Activated T-helper 17 cell treated with anti-CD3 and anti-CD28 coated beads, Interleukin-2, amount 50 U/mL, for 72 hours (primary cell): ENCODE measurements around the gene KIF3A. TPM values are rescaled to one million over a fixed set of nuclear protein-coding genes. Genes with fewer than 3 reads are reported as not detected.
A peak's percentile ranks its signal among the peaks of the same experiment; 100 is the strongest.
"Not testable (repeated sequence)": the region's sequence is repeated elsewhere in the genome, so short reads cannot be mapped to it uniquely, and the experiment has no call there.

Source experiments
- ATAC-seq: fragments of 150-1000 bp; cut with Tn5 transposase; replicated peaks from 2 replicates; pipeline ENCODE4 v1.10.0; 2021; ENCODE audit warnings: mild to moderate bottlenecking, moderate library complexity
- H3K27ac Mint-ChIP-seq: one replicate; pipeline ENCODE4 v1.8.0; 2022; ENCODE audit warnings: mixed read lengths
- H3K27me3 Mint-ChIP-seq: one replicate; pipeline ENCODE4 v1.8.0; 2022; ENCODE audit warnings: mixed read lengths
- H3K36me3 Mint-ChIP-seq: one replicate; pipeline ENCODE4 v1.8.0; 2022; ENCODE audit warnings: low read depth, mild to moderate bottlenecking, mixed read lengths
- H3K4me1 Mint-ChIP-seq: one replicate; pipeline ENCODE4 v1.8.0; 2022; ENCODE audit warnings: mixed read lengths
- H3K4me3 Mint-ChIP-seq: one replicate; pipeline ENCODE4 v1.8.0; 2022; ENCODE audit warnings: mild to moderate bottlenecking, mixed read lengths
- H3K9me3 Mint-ChIP-seq: one replicate; pipeline ENCODE4 v1.8.0; 2022; ENCODE audit warnings: mixed read lengths
- total RNA-seq, 2 donors: library from RNA; stranded (reverse); gene quantifications; one replicate each; pipeline ENCODE4 v1.2.3, GENCODE V29; 2022

The KIF3A gene
- total RNA-seq, 2 donors from 2014 or later: 8.3 to 13.9 TPM

- Mint-ChIP-seq H3K36me3 (peaks cover 13% of the 10 kb centered on the region), H3K4me3 (peak overlapping the region; percentile 87), H3K27me3 (no peaks in the 10 kb centered on the region), H3K4me1 (peaks cover 23% of the 10 kb centered on the region), H3K27ac (peak overlapping the region; percentile 94), H3K9me3 (no peaks in the 10 kb centered on the region)
- ATAC-seq: no peak
Observed at GRCh38 chr5:132737982-132738681, 786 bp upstream of the KIF3A start.

GRCh38 chr5:132734687-132735086, 2.7 kb downstream of the KIF3A start:
- no peak overlapping the region for H3K27ac Mint-ChIP-seq
- no peak overlapping the region for H3K4me3 Mint-ChIP-seq

GRCh38 chr5:132733499-132734148, 3.7 kb downstream of the KIF3A start:
- ATAC-seq: no peak
- peaks cover 32% of the 10 kb centered on the region for H3K36me3 Mint-ChIP-seq
- H3K9me3 Mint-ChIP-seq: no peaks in the 10 kb centered on the region
- H3K27ac Mint-ChIP-seq: no peak overlapping the region
- H3K4me3 Mint-ChIP-seq: no peak overlapping the region
- peaks cover 23% of the 10 kb centered on the region for H3K4me1 Mint-ChIP-seq
- H3K27me3 Mint-ChIP-seq: no peaks in the 10 kb centered on the region

More at GRCh38 chr5:132734687-132735086, 2.7 kb downstream of the KIF3A start:
- Mint-ChIP-seq H3K4me1 (peaks cover 23% of the 10 kb centered on the region), H3K36me3 (peaks cover 32% of the 10 kb centered on the region), H3K9me3 (no peaks in the 10 kb centered on the region), H3K27me3 (no peaks in the 10 kb centered on the region)
- no peak for ATAC-seq

- H3K4me3 Mint-ChIP-seq: no peak overlapping the region
- no peaks in the 10 kb centered on the region for H3K27me3 Mint-ChIP-seq
- no peaks in the 10 kb centered on the region for H3K9me3 Mint-ChIP-seq
- H3K4me1 Mint-ChIP-seq: no peaks in the 10 kb centered on the region
- ATAC-seq: no peak
- peaks cover 49% of the 10 kb centered on the region for H3K36me3 Mint-ChIP-seq
- H3K27ac Mint-ChIP-seq: no peak overlapping the region
Observed at GRCh38 chr5:132729896-132730295, 7.5 kb downstream of the KIF3A start.

GRCh38 chr5:132725745-132726144, 11.6 kb downstream of the KIF3A start:
- Mint-ChIP-seq H3K36me3 (peaks cover 45% of the 10 kb centered on the region), H3K27me3 (no peaks in the 10 kb centered on the region), H3K4me1 (no peaks in the 10 kb centered on the region), H3K4me3 (no peak overlapping the region), H3K9me3 (no peaks in the 10 kb centered on the region), H3K27ac (no peak overlapping the region)
- ATAC-seq: no peak

- Mint-ChIP-seq H3K9me3 (no peaks in the 10 kb centered on the region), H3K27ac (no peak overlapping the region), H3K36me3 (peaks cover 49% of the 10 kb centered on the region), H3K4me3 (no peak overlapping the region), H3K4me1 (peaks cover 9% of the 10 kb centered on the region), H3K27me3 (no peaks in the 10 kb centered on the region)
- ATAC-seq: no peak
Observed at GRCh38 chr5:132718544-132719312, 18.6 kb downstream of the KIF3A start.

GRCh38 chr5:132714456-132715307, 22.7 kb downstream of the KIF3A start:
- peak; percentile 89 for ATAC-seq
- no peak overlapping the region for H3K27ac Mint-ChIP-seq
- no peaks in the 10 kb centered on the region for H3K9me3 Mint-ChIP-seq
- peak overlapping the region; percentile 26 for H3K4me3 Mint-ChIP-seq
- peaks cover 45% of the 10 kb centered on the region for H3K36me3 Mint-ChIP-seq
- H3K4me1 Mint-ChIP-seq: peaks cover 9% of the 10 kb centered on the region
- H3K27me3 Mint-ChIP-seq: no peaks in the 10 kb centered on the region

GRCh38 chr5:132708645-132709044, 28.7 kb downstream of the KIF3A start:
- H3K27ac Mint-ChIP-seq: no peak overlapping the region
- no peaks in the 10 kb centered on the region for H3K27me3 Mint-ChIP-seq
- no peak overlapping the region for H3K4me3 Mint-ChIP-seq
- no peak for ATAC-seq
- H3K36me3 Mint-ChIP-seq: peaks cover 49% of the 10 kb centered on the region
- no peaks in the 10 kb centered on the region for H3K9me3 Mint-ChIP-seq
- H3K4me1 Mint-ChIP-seq: no peaks in the 10 kb centered on the region

GRCh38 chr5:132704875-132705274, 32.5 kb downstream of the KIF3A start:
- no peaks in the 10 kb centered on the region for H3K4me1 Mint-ChIP-seq
- no peaks in the 10 kb centered on the region for H3K9me3 Mint-ChIP-seq
- H3K27me3 Mint-ChIP-seq: no peaks in the 10 kb centered on the region
- H3K4me3 Mint-ChIP-seq: no peak overlapping the region
- no peak for ATAC-seq
- no peak overlapping the region for H3K27ac Mint-ChIP-seq
- H3K36me3 Mint-ChIP-seq: peaks cover 61% of the 10 kb centered on the region

- H3K9me3 Mint-ChIP-seq: no peaks in the 10 kb centered on the region
- no peaks in the 10 kb centered on the region for H3K27me3 Mint-ChIP-seq
- no peaks in the 10 kb centered on the region for H3K4me1 Mint-ChIP-seq
- no peak overlapping the region for H3K4me3 Mint-ChIP-seq
- peaks cover 52% of the 10 kb centered on the region for H3K36me3 Mint-ChIP-seq
- ATAC-seq: no peak
- H3K27ac Mint-ChIP-seq: no peak overlapping the region
Observed at GRCh38 chr5:132695956-132696355, 41.4 kb downstream of the KIF3A start.

- Mint-ChIP-seq H3K27me3 (no peaks in the 10 kb centered on the region), H3K27ac (no peak overlapping the region), H3K4me1 (peaks cover 14% of the 10 kb centered on the region), H3K36me3 (peaks cover 19% of the 10 kb centered on the region), H3K4me3 (no peak overlapping the region), H3K9me3 (no peaks in the 10 kb centered on the region)
- no peak for ATAC-seq
Observed at GRCh38 chr5:132692632-132692967, 44.7 kb downstream of the KIF3A start.

- H3K27me3 Mint-ChIP-seq, H3K9me3 Mint-ChIP-seq, H3K4me3 Mint-ChIP-seq, H3K27ac Mint-ChIP-seq, ATAC-seq: not testable (repeated sequence)
- H3K4me1 Mint-ChIP-seq: peaks cover 14% of the 10 kb centered on the region
- peaks cover 14% of the 10 kb centered on the region for H3K36me3 Mint-ChIP-seq
Observed at GRCh38 chr5:132691755-132692631, 45.4 kb downstream of the KIF3A start.

- H3K9me3 Mint-ChIP-seq: no peaks in the 10 kb centered on the region
- H3K27ac Mint-ChIP-seq: no peak overlapping the region
- no peak overlapping the region for H3K4me3 Mint-ChIP-seq
- ATAC-seq: no peak
- H3K4me1 Mint-ChIP-seq: peaks cover 16% of the 10 kb centered on the region
- no peaks in the 10 kb centered on the region for H3K36me3 Mint-ChIP-seq
- no peaks in the 10 kb centered on the region for H3K27me3 Mint-ChIP-seq
Observed at GRCh38 chr5:132690156-132690555, 47.2 kb downstream of the KIF3A start.
